Neural cell (in vitro differentiated cells): ENCODE measurements around the gene MEFV. TPM values are rescaled to one million over a fixed set of nuclear protein-coding genes. Genes with fewer than 3 reads are reported as not detected.
"Not testable (repeated sequence)": the region's sequence is repeated elsewhere in the genome, so short reads cannot be mapped to it uniquely, and the experiment has no call there.

ENCODE experiments used
- H2AFZ ChIP-seq: fragments of 200-600, 300-800 bp; sonication (generic), shearing (Covaris generic); 2 replicates; pipeline ENCODE4 v1.6.0; 2014; ENCODE audit warnings: low read depth, mild to moderate bottlenecking, antibody characterized with exemption, low read length, moderate library complexity
- H3F3A ChIP-seq: fragments of 200-600 bp; shearing (Covaris generic); 2 replicates; pipeline ENCODE4 v1.6.1; 2016; ENCODE audit warnings: mild to moderate bottlenecking, moderate library complexity, mixed read lengths, antibody characterized with exemption, low read length; ENCODE audit not compliant: insufficient read depth, poor library complexity, severe bottlenecking
- H3K27ac ChIP-seq: fragments of 200-600, 300-800 bp; sonication (generic), shearing (Covaris generic); 2 replicates; pipeline ENCODE4 v1.5.1; 2014; ENCODE audit warnings: mild to moderate bottlenecking, low read length, moderate library complexity
- H3K27me3 ChIP-seq: fragments of 300-800, 200-600 bp; sonication (generic), shearing (Covaris generic); 2 replicates; pipeline ENCODE4 v1.6.0; 2014; ENCODE audit warnings: mild to moderate bottlenecking, low read depth, low read length, moderate library complexity; ENCODE audit not compliant: insufficient read depth
- H3K36me3 ChIP-seq: fragments of 300-800, 200-600 bp; sonication (generic), shearing (Covaris generic); 2 replicates; pipeline ENCODE4 v1.5.1; 2014; ENCODE audit warnings: mild to moderate bottlenecking, antibody characterized with exemption, low read length, moderate library complexity; ENCODE audit not compliant: insufficient read depth
- H3K4me2 ChIP-seq: fragments of 300-800, 200-600 bp; sonication (generic), shearing (Covaris generic); 2 replicates; pipeline ENCODE4 v1.6.0; 2014; ENCODE audit warnings: mild to moderate bottlenecking, low read length
- H3K4me3 ChIP-seq: fragments of 300-800, 200-600 bp; sonication (generic), shearing (Covaris generic); 2 replicates; pipeline ENCODE4 v1.5.1; 2014; ENCODE audit warnings: mild to moderate bottlenecking, low read length, moderate library complexity
- H3K79me2 ChIP-seq: fragments of 200-600 bp; shearing (Covaris generic); replicated peaks from 2 replicates; pipeline ENCODE4 v1.6.0; 2014; ENCODE audit warnings: mild to moderate bottlenecking, low read length, moderate library complexity; ENCODE audit not compliant: insufficient read depth
- H3K9ac ChIP-seq: fragments of 300-800, 200-600 bp; sonication (generic), shearing (Covaris generic); 2 replicates; pipeline ENCODE4 v1.6.1; 2016; ENCODE audit warnings: mild to moderate bottlenecking, low read length, mixed read lengths
- H3K9me2 ChIP-seq: fragments of 200-600 bp; shearing (Covaris generic); 2 replicates; pipeline ENCODE4 v1.6.1; 2016; ENCODE audit warnings: mild to moderate bottlenecking, low read length, mixed read lengths; ENCODE audit not compliant: insufficient read depth
- H3K9me3 ChIP-seq: fragments of 200-600, 300-800 bp; sonication (generic), shearing (Covaris generic); 2 replicates; pipeline ENCODE4 v1.6.1; 2016; ENCODE audit warnings: mild to moderate bottlenecking, mixed run types, low read length, moderate library complexity, mixed read lengths
- H4K20me1 ChIP-seq: fragments of 200-600 bp; shearing (Covaris generic); 2 replicates; pipeline ENCODE4 v1.6.1; 2016; ENCODE audit warnings: mild to moderate bottlenecking, mixed run types; ENCODE audit not compliant: insufficient read depth
- CTCF ChIP-seq: fragments of 450-650 bp; IDR thresholded peaks from 2 replicates; pipeline ENCODE4 v1.5.1; 2014; ENCODE audit warnings: antibody characterized with exemption, mild to moderate bottlenecking, moderate library complexity; ENCODE audit not compliant: poor library complexity, severe bottlenecking
- EP300 ChIP-seq: fragments of 450-650 bp; conservative IDR thresholded peaks from 2 replicates; pipeline ENCODE4 v1.6.1; 2014; ENCODE audit warnings: antibody characterized with exemption, mild to moderate bottlenecking, moderate library complexity; ENCODE audit not compliant: poor library complexity, severe bottlenecking
- EZH2 ChIP-seq: fragments of 200-600, 300-800 bp; shearing (Covaris generic), sonication (generic); IDR thresholded peaks from 2 replicates; pipeline ENCODE4 v1.6.1; 2014; ENCODE audit warnings: antibody characterized with exemption, low read length, borderline replicate concordance, mild to moderate bottlenecking; ENCODE audit not compliant: insufficient read depth, poor library complexity, severe bottlenecking
- MXI1 ChIP-seq: fragments of 450-650 bp; conservative IDR thresholded peaks from 2 replicates; pipeline ENCODE4 v1.6.1; 2014; ENCODE audit warnings: antibody characterized with exemption, mild to moderate bottlenecking; ENCODE audit not compliant: poor library complexity, severe bottlenecking
- POLR2AphosphoS5 ChIP-seq: IDR thresholded peaks from 2 replicates; pipeline ENCODE4 v1.6.1; 2012
- RAD21 ChIP-seq: fragments of 450-650 bp; conservative IDR thresholded peaks from 2 replicates; pipeline ENCODE4 v1.6.1; 2014; ENCODE audit warnings: antibody characterized with exemption, mild to moderate bottlenecking, moderate library complexity
- REST ChIP-seq: IDR thresholded peaks from 2 replicates; pipeline ENCODE4 v1.6.1; 2012; ENCODE audit warnings: borderline replicate concordance
- SMC3 ChIP-seq: fragments of 450-650 bp; conservative IDR thresholded peaks from 2 replicates; pipeline ENCODE4 v1.6.1; 2014; ENCODE audit warnings: antibody characterized with exemption, mild to moderate bottlenecking, moderate library complexity; ENCODE audit not compliant: poor library complexity
- TAF1 ChIP-seq: IDR thresholded peaks from 2 replicates; pipeline ENCODE4 v1.6.1; 2012; ENCODE audit warnings: low read depth
- polyA plus RNA-seq: library from polyadenylated mRNA; depleted of rRNA; stranded (reverse); fragments of >200 nt; gene quantifications from 2 replicates; pipeline ENCODE4 v1.2.3, GENCODE V29; 2014

The MEFV gene
- polyA plus RNA-seq, 1 donor from 2014 or later: not detected

GRCh38 chr16:3274490-3274889, 18.1 kb upstream of the MEFV start:
- Histone ChIP-seq H3K79me2 (no peaks in the 10 kb centered on the region), H4K20me1 (no peaks in the 10 kb centered on the region), H3K4me3 (no peak overlapping the region), H3F3A (no peaks in the 10 kb centered on the region), H3K9ac (no peak overlapping the region), H3K36me3 (no peaks in the 10 kb centered on the region), H3K4me2 (no peak overlapping the region), H3K9me3 (no peaks in the 10 kb centered on the region), H3K9me2 (no peaks in the 10 kb centered on the region), H2AFZ (no peak overlapping the region), H3K27me3 (no peaks in the 10 kb centered on the region), H3K27ac (no peak overlapping the region)
- TF ChIP-seq REST (no peak), EP300 (no peak), POLR2AphosphoS5 (no peak), CTCF (no peak), EZH2 (no peak), TAF1 (no peak), SMC3 (no peak), MXI1 (no peak), RAD21 (no peak)

- H3K9me2 ChIP-seq, H3K4me3 ChIP-seq, H3K9ac ChIP-seq, H3F3A ChIP-seq, H3K9me3 ChIP-seq, H3K27ac ChIP-seq, H3K36me3 ChIP-seq, H3K4me2 ChIP-seq, H2AFZ ChIP-seq, H3K79me2 ChIP-seq, H3K27me3 ChIP-seq, H4K20me1 ChIP-seq: not testable (repeated sequence)
Observed at GRCh38 chr16:3271281-3271680, 14.8 kb upstream of the MEFV start.

DNA sequence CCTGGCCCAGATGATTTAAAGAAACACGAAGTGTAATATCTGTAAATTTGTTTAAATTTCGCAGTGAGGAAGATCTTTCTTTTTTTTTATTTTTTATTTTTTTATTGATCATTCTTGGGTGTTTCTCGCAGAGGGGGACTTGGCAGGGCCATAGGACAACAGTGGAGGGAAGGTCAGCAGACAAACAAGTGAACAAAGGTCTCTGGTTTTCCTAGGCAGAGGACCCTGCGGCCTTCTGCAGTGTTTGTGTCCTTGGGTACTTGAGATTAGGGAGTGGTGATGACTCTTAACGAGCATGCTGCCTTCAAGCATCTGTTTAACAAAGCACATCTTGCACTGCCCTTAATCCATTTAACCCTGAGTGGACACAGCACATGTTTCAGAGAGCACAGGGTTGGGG, 14.3 kb upstream of the MEFV start:
- H3K79me2 ChIP-seq, H3F3A ChIP-seq, H3K4me3 ChIP-seq, H3K9me3 ChIP-seq, H3K4me2 ChIP-seq, H3K27me3 ChIP-seq, H3K27ac ChIP-seq, H3K36me3 ChIP-seq, H3K9me2 ChIP-seq, H3K9ac ChIP-seq, H4K20me1 ChIP-seq, H2AFZ ChIP-seq: not testable (repeated sequence)
